Measurements from ENCODE around the gene GLRX5. TPM values are rescaled to one million over a fixed set of nuclear protein-coding genes. Genes with fewer than 3 reads are reported as not detected.

The GLRX5 gene
- total RNA-seq, 1 donor from 2014 or later: 51.4 TPM

GRCh38 chr14:95522556-95522955 is 12.3 kb upstream of the GLRX5 start:
- no peak for DNase-seq (ENCODE audit: low read depth)
- TF ChIP-seq CTCF (conservative IDR thresholded peaks at IDR 0.05; ENCODE audit: low read depth, low read length): no peak
- H3K4me3 ChIP-seq (ENCODE audit: low read depth, low read length): no peak overlapping the region

- no peak overlapping the region for H3K4me3 ChIP-seq (ENCODE audit: low read depth, low read length)
- TF ChIP-seq CTCF (conservative IDR thresholded peaks at IDR 0.05; ENCODE audit: low read depth, low read length): no peak
- no peak for DNase-seq (ENCODE audit: low read depth)
Observed at GRCh38 chr14:95523051-95523814, 11.6 kb upstream of the GLRX5 start.

- no peak overlapping the region for H3K4me3 ChIP-seq (ENCODE audit: low read depth, low read length)
- TF ChIP-seq CTCF (conservative IDR thresholded peaks at IDR 0.05; ENCODE audit: low read depth, low read length): no peak
- no peak for DNase-seq (ENCODE audit: low read depth)
Observed at GRCh38 chr14:95523815-95524448, 10.9 kb upstream of the GLRX5 start.

- no peak overlapping the region for H3K4me3 ChIP-seq (ENCODE audit: low read depth, low read length)
- peak; percentile 56 for DNase-seq (ENCODE audit: low read depth)
- no peak for TF ChIP-seq CTCF (conservative IDR thresholded peaks at IDR 0.05; ENCODE audit: low read depth, low read length)
Observed at GRCh38 chr14:95524706-95525512, 9.9 kb upstream of the GLRX5 start.

GRCh38 chr14:95525999-95526398 is 8.9 kb upstream of the GLRX5 start:
- TF ChIP-seq CTCF (conservative IDR thresholded peaks at IDR 0.05; ENCODE audit: low read depth, low read length): no peak
- no peak for DNase-seq (ENCODE audit: low read depth)
- no peak overlapping the region for H3K4me3 ChIP-seq (ENCODE audit: low read depth, low read length)

- no peak overlapping the region for H3K4me3 ChIP-seq (ENCODE audit: low read depth, low read length)
- no peak for TF ChIP-seq CTCF (conservative IDR thresholded peaks at IDR 0.05; ENCODE audit: low read depth, low read length)
- DNase-seq (ENCODE audit: low read depth): no peak
Observed at GRCh38 chr14:95526483-95527386, 8.1 kb upstream of the GLRX5 start.
